OCI-LY3 (cell line): Measurements from ENCODE around the gene FCHSD2.

ENCODE experiments used
- H2AFZ ChIP-seq: fragments of 200-600, 300-600 bp; shearing (Covaris generic); 2 replicates; pipeline ENCODE4 v1.6.0; 2014; ENCODE audit warnings: antibody characterized with exemption, low read depth, low read length
- H3K27ac ChIP-seq: fragments of 200-600, 300-600 bp; sonication (generic); 2 replicates; pipeline ENCODE4 v1.5.1; 2014; ENCODE audit warnings: mild to moderate bottlenecking, low read length, moderate library complexity, mixed read lengths
- H3K27me3 ChIP-seq: fragments of 200-600, 300-600 bp; sonication (generic); 2 replicates; pipeline ENCODE4 v1.6.1; 2014; ENCODE audit warnings: low read depth, low read length, mixed read lengths
- H3K36me3 ChIP-seq: fragments of 200-600, 300-600 bp; sonication (generic); replicated peaks from 2 replicates; pipeline ENCODE3; 2014; ENCODE audit warnings: low read depth, low read length, mixed read lengths
- H3K4me1 ChIP-seq: fragments of 300-600, 200-600 bp; sonication (generic); 2 replicates; pipeline ENCODE4 v1.6.1; 2014; ENCODE audit warnings: low read length, mixed read lengths
- H3K4me2 ChIP-seq: fragments of 200-600, 300-600 bp; sonication (generic); 2 replicates; pipeline ENCODE4 v1.6.1; 2014; ENCODE audit warnings: low read length, mixed read lengths
- H3K4me3 ChIP-seq: fragments of 300-600, 200-600 bp; sonication (generic); 2 replicates; pipeline ENCODE4 v1.5.1; 2014; ENCODE audit warnings: antibody characterized with exemption, mild to moderate bottlenecking, low read length, moderate library complexity
- H3K79me2 ChIP-seq: fragments of 300-600, 200-600 bp; shearing (Covaris generic); 2 replicates; pipeline ENCODE4 v1.6.1; 2014; ENCODE audit warnings: mild to moderate bottlenecking, low read length, mixed read lengths
- H3K9ac ChIP-seq: fragments of 300-600, 200-600 bp; shearing (Covaris generic); 2 replicates; pipeline ENCODE4 v1.6.0; 2014; ENCODE audit warnings: mild to moderate bottlenecking, low read length, moderate library complexity
- H3K9me3 ChIP-seq: fragments of 200-600, 300-600 bp; shearing (Covaris generic); 2 replicates; pipeline ENCODE4 v1.6.1; 2014; ENCODE audit warnings: low read length, mixed read lengths; ENCODE audit not compliant: insufficient read depth
- H4K20me1 ChIP-seq: fragments of 200-600, 300-600 bp; sonication (generic); 2 replicates; pipeline ENCODE4 v1.6.1; 2016; ENCODE audit warnings: low read length, mixed read lengths; ENCODE audit not compliant: insufficient read depth
- CTCF ChIP-seq: fragments of 200-600, 300-600 bp; sonication (generic); IDR thresholded peaks from 2 replicates; pipeline ENCODE4 v1.5.1; 2014; ENCODE audit warnings: antibody characterized with exemption, low read length, low read depth
- EZH2phosphoT487 ChIP-seq: fragments of 200-600 bp; shearing (Covaris generic); IDR thresholded peaks from 2 replicates; pipeline ENCODE4 v1.6.1; 2018; ENCODE audit warnings: antibody characterized with exemption, mixed run types, low read depth

Gene FCHSD2

GRCh38 chr11:73059915-73060314, 82.2 kb downstream of the FCHSD2 start:
- Histone ChIP-seq H4K20me1 (peaks cover 88% of the 10 kb centered on the region), H3K9ac (no peak overlapping the region), H3K4me2 (no peak overlapping the region), H3K4me1 (peaks cover 36% of the 10 kb centered on the region), H3K9me3 (no peaks in the 10 kb centered on the region), H3K4me3 (no peak overlapping the region), H3K79me2 (peaks cover 99% of the 10 kb centered on the region), H3K27ac (no peak overlapping the region), H3K36me3 (peaks cover 36% of the 10 kb centered on the region), H2AFZ (no peak overlapping the region), H3K27me3 (no peaks in the 10 kb centered on the region)
- TF ChIP-seq CTCF (no peak), EZH2phosphoT487 (no peak)

- no peak for TF ChIP-seq CTCF
- TF ChIP-seq EZH2phosphoT487: no peak
- peaks cover 88% of the 10 kb centered on the region for H4K20me1 ChIP-seq
- H3K27me3 ChIP-seq: no peaks in the 10 kb centered on the region
- H3K27ac ChIP-seq: no peak overlapping the region
- H3K9me3 ChIP-seq: no peaks in the 10 kb centered on the region
- no peak overlapping the region for H3K4me3 ChIP-seq
- no peak overlapping the region for H3K9ac ChIP-seq
- no peak overlapping the region for H2AFZ ChIP-seq
- H3K79me2 ChIP-seq: peaks cover 99% of the 10 kb centered on the region
- H3K4me2 ChIP-seq: no peak overlapping the region
- peaks cover 43% of the 10 kb centered on the region for H3K36me3 ChIP-seq
- peaks cover 43% of the 10 kb centered on the region for H3K4me1 ChIP-seq
These were observed 83.0 kb downstream of the FCHSD2 start for GRCh38 chr11:73058989-73059674.

- Histone ChIP-seq H3K27me3 (no peaks in the 10 kb centered on the region), H4K20me1 (peaks cover 91% of the 10 kb centered on the region), H3K9me3 (no peaks in the 10 kb centered on the region), H3K9ac (no peak overlapping the region), H2AFZ (no peak overlapping the region), H3K27ac (peak overlapping the region; percentile 54), H3K4me1 (peaks cover 61% of the 10 kb centered on the region), H3K79me2 (peaks cover 100% of the 10 kb centered on the region), H3K36me3 (peaks cover 42% of the 10 kb centered on the region), H3K4me3 (peak overlapping the region; percentile 23; the same call in 1 of the 2 replicates), H3K4me2 (peak overlapping the region; percentile 55)
- no peak for TF ChIP-seq EZH2phosphoT487
- no peak for TF ChIP-seq CTCF
These were observed 86.3 kb downstream of the FCHSD2 start for GRCh38 chr11:73055655-73056354.

GRCh38 chr11:73055002-73055401, 87.1 kb downstream of the FCHSD2 start:
- Histone ChIP-seq H3K79me2 (peaks cover 100% of the 10 kb centered on the region), H3K4me2 (no peak overlapping the region)

More at GRCh38 chr11:73055002-73055401, 87.1 kb downstream of the FCHSD2 start:
- Histone ChIP-seq H3K4me3 (no peak overlapping the region), H3K27me3 (no peaks in the 10 kb centered on the region), H4K20me1 (peaks cover 91% of the 10 kb centered on the region), H3K36me3 (peaks cover 42% of the 10 kb centered on the region), H3K4me1 (peaks cover 69% of the 10 kb centered on the region), H3K9ac (no peak overlapping the region), H3K27ac (peak overlapping the region; percentile 22), H2AFZ (no peak overlapping the region), H3K9me3 (no peaks in the 10 kb centered on the region)
- TF ChIP-seq EZH2phosphoT487: no peak
- TF ChIP-seq CTCF: no peak
